Lower leg skin (tissue), 3 donors: ENCODE results near the gene GEMIN7.

Experiments
- CTCF ChIP-seq, 3 donors: fragments of 450-650 bp; IDR thresholded peaks; one replicate each; pipeline ENCODE4 v1.5.1; 2016; ENCODE audit warnings: antibody characterized with exemption in 3 of 3, mild to moderate bottlenecking in 3 of 3, moderate library complexity in 2 of 3
- POLR2A ChIP-seq, 2 donors: fragments of 450-650 bp; IDR thresholded peaks; one replicate each; pipeline ENCODE4 v1.6.1; 2016 to 2017; ENCODE audit warnings: antibody characterized with exemption in 2 of 2, mild to moderate bottlenecking in 1 of 2, moderate library complexity in 1 of 2

GRCh38 chr19:45099467-45100191, 20.6 kb downstream of the GEMIN7 start:
- TF ChIP-seq CTCF (IDR thresholded peaks at IDR 0.05) = no peak
- no peak for TF ChIP-seq POLR2A (IDR thresholded peaks at IDR 0.05)
